Fibroblast of mammary gland (primary cell): ENCODE data around the gene INTS2.

Source experiments
- DNase-seq: peaks from one replicate; pipeline ENCODE4 v3.0.0-alpha.2; 2010; ENCODE audit warnings: low read depth
- H3K4me3 ChIP-seq: 2 replicates; pipeline ENCODE4 v1.5.1; 2011; ENCODE audit warnings: low read depth, mild to moderate bottlenecking, low read length, moderate library complexity; ENCODE audit not compliant: control insufficient read depth
- CTCF ChIP-seq: conservative IDR thresholded peaks from 2 replicates; pipeline ENCODE4 v1.5.1; 2011; ENCODE audit warnings: low read depth, low read length, inconsistent platforms; ENCODE audit not compliant: control insufficient read depth, insufficient read depth

The INTS2 gene

GRCh38 chr17:61872099-61872498 lies 55.7 kb downstream of the INTS2 start:
- DNase-seq, result no peak
- no peak for TF ChIP-seq CTCF
- H3K4me3 ChIP-seq, result no peak overlapping the region

DNA sequence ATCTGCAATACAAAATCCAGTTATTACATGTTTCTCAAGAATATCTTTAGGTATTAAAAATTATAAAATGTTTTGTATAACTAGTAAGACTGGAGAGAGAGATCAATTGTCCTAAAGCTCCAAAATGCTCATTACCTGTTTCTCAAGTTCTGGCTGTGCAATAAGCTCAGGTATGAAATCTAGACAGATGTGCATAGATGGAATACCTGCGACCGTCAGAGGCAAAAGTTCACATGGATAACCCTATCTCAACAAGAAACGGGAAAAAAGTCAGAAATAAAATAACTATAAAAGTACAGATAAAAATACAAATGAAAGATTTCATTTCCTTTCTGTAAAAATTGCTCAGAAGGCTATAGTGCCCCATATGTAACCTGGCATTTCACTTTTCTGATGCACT lies 58.6 kb downstream of the INTS2 start:
- TF ChIP-seq CTCF, result no peak
- H3K4me3 ChIP-seq, result no peak overlapping the region
- DNase-seq, result no peak

- no peak for DNase-seq
- TF ChIP-seq CTCF, result no peak
- H3K4me3 ChIP-seq, result no peak overlapping the region
Observed at GRCh38 chr17:61868074-61868473, 59.7 kb downstream of the INTS2 start.

GRCh38 chr17:61867033-61867432 lies 60.7 kb downstream of the INTS2 start:
- DNase-seq, result no peak
- no peak for TF ChIP-seq CTCF

GRCh38 chr17:61863801-61864126 lies 64.0 kb downstream of the INTS2 start:
- no peak for TF ChIP-seq CTCF
- no peak for DNase-seq

More at GRCh38 chr17:61867033-61867432, 60.7 kb downstream of the INTS2 start:
- H3K4me3 ChIP-seq, result no peak overlapping the region

DNA sequence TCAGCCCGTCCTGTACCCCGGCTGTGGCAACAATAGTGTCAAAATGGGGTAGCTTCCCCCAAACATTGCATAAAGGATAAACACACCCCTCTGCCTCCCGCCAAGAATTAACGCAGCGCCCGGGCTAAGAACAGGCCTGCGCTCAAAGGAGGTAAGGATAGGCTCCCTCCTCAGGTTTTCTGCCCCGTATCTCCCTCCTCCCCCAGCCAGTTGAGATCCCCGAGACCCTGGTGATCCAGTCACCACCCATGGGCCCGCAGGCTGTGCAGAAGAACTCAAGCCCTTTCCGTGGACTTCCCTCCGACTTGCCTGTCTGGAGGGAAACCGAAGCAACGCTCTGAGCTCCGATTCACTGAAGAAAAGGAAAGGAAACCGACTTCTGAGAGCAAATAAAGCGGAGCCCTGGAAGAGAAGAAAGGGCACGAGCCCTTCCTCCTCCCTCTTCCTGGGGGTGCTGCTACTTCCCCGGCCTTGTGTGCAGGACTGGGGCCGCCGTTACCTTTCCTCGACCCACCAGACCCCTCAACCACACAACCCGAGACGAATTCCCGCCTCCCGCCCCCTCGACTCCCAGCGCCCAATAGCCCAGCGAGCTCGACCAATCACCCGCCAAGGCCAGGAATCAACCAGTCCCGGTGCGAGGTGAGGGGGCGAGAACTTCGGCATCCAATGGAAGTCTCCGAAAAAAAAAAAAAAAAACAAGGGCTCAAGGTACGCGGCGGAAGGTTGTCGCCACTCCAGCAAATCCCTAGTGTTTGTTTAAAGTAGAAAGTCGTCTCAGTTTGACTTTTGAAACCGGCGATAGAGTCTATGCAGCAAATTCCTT lies 64.6 kb downstream of the INTS2 start, which contains the start of gene BRIP1:
BRIP1 (minus strand) TSS at position 554 of the 826 bp plus-strand sequence. CDS start 1,989 bp downstream, outside the sequence.
- TF ChIP-seq CTCF, result no peak
- peak; percentile 91 for DNase-seq
- peak within 1 kb of the TSS; percentile 83 for H3K4me3 ChIP-seq

More at GRCh38 chr17:61863801-61864126, 64.0 kb downstream of the INTS2 start:
- peak overlapping the region; percentile 83 for H3K4me3 ChIP-seq
